NOMO-1 treated with DMSO at 0.1 percent for 48 hours (cell line): ENCODE results near the gene TEP1.
"Not testable (repeated sequence)": the region's sequence is repeated elsewhere in the genome, so short reads cannot be mapped to it uniquely, and the experiment has no call there.

Experiments
- DNase-seq: peaks from one replicate; lab custom pipeline; 2025; ENCODE audit not compliant: unreplicated experiment; lab: John Stamatoyannopoulos, UW

Gene TEP1

GRCh38 chr14:20412876-20413743 lies at the start of gene TEP1:
Gene TEP1, minus strand, starts transcription at chr14:20413501. Its CDS starts 5,062 bp downstream, at chr14:20408439.
- peak; percentile 66 for DNase-seq

DNA sequence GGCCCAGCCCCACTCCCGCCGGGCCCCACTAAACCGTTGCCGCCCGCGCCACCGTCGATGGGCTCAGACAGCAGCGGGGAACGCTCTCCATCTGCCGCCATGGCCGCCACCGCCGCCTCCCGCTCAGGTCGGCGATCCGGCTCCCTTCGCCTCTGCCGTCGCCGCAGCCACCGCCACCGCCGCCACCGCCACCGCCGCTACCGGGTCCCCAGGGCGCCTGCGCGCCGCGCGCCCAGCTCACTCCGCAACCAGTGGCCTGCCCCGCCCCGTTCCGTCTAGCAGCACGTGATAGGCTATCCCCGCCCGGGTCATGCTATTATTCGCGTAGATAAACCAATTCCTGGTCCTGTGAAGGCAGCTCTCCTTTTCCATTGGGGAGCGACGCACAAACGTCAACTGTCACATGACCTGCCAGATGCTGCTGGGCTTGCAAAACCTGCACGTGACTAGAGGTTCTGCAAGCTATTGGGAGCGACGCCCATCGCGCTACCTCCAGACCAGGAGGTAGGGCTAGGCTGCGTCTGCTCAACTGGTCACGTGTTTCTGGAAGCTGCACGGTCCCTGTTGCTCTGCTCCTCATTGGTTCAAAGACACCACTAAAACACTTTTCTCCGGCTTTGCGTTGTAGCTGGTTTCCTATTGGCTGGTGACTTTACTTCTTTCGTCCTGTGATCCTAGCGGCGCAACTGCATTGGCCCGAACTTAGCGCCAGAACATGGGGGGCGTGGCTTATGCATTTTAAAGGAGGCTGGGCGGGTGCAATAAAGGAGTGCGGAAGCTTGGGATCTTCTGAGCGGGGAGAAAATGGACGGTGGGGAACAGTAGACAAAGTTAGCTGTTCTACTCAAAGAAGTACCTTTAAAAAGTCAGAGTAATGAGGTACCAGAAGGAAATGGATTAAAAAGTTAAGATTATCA lies 48.2 kb upstream of the TEP1 start, which contains the start of gene PIP4P1:
TSS of gene PIP4P1 (minus strand) at position 210 of the 917 bp plus-strand sequence. CDS start at position 101, 109 bp downstream.
- peak; percentile 100 for DNase-seq

GRCh38 chr14:20460458-20461224 lies 47.3 kb upstream of the TEP1 start:
- peak; percentile 33 for DNase-seq

DNA sequence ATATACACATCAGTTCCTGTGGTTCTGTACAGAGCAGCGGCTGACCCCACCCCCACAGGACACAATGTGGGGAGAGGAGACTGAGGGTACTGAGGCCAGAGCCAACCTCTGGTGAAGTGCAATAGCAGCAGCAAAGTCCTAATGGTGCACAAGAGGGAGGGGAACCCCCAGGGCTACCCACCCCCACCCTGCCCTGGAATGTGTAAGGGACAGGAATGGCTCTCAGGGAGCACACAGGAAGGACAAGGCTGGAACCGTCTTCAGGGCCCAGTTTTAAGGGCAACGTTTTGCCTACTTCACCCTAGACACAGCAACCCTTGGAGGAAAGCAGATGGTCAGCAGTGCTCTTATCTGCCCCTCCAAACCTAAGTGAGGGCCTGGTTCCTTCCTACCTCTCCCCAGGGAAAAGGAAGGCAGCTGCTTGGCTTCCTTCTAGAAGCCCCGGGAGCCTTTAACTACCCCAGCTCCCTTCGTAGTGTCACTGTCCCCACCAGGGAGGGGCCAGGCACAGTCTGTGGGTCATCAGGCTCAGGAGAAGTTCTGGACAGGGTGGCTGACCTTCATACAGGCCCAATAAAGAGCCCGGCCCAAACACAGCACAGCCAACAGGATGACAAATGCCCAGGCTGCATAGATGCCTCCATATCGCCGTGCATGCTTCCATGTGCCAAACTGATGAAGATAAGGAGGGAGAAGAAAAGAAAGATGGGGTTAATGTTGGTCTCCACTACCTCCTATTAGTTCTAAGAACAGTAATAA lies 44.9 kb upstream of the TEP1 start:
- DNase-seq: no peak

DNA sequence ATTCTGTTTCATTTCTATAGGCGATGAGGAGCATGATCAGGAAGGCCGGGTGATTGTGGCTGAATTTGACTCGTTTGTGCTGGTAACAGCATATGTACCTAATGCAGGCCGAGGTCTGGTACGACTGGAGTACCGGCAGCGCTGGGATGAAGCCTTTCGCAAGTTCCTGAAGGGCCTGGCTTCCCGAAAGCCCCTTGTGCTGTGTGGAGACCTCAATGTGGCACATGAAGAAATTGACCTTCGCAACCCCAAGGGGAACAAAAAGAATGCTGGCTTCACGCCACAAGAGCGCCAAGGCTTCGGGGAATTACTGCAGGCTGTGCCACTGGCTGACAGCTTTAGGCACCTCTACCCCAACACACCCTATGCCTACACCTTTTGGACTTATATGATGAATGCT lies 43.7 kb upstream of the TEP1 start:
- DNase-seq: peak; percentile 5

GRCh38 chr14:20455355-20456300 lies 42.3 kb upstream of the TEP1 start:
- peak; percentile 82 for DNase-seq

DNA sequence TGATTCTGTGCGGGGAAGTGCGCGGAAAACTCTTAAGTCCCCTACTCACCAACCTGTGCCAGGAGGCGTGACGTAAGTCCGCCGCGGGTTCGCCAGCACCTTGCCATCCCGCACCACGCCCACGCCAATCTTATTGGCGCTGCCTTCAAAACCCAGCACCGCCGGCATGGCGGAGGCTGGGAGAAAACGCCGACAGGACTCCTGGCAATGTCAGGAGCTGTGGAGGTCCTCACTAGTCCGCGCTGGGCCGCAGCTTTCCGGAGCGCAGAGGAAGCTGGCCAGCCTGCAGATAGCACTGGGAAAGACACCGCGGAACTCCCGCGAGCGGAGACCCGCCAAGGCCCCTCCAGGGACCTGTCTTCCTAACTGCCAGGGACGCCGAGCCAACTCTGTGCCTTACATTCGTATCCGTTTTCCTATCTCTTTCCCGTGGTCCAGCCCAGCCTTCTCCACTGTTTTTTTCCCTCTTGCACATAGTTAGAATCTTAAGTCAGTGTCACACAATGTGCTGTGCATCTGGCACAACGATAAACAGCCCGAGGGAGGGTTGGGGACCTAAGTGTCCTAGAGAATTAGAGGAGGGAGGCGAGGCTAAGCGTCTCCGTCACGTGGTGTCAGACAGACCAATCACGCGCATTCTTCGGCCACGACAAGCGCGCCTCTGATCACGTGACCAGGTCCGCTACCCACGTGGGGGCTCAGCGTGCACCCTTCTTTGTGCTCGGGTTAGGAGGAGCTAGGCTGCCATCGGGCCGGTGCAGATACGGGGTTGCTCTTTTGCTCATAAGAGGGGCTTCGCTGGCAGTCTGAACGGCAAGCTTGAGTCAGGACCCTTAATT lies 41.4 kb upstream of the TEP1 start, which contains the start of the genes APEX1 and OSGEP:
TSS of gene APEX1 (plus strand) at position 711 of the 839 bp plus-strand sequence. CDS start 420 bp downstream, outside the sequence.
TSS of gene OSGEP (minus strand) at position 297 of the 839 bp plus-strand sequence. CDS start at position 168, 129 bp downstream.
- DNase-seq: peak; percentile 98

GRCh38 chr14:20452831-20453230 lies 39.5 kb upstream of the TEP1 start:
- DNase-seq: not testable (repeated sequence)

DNA sequence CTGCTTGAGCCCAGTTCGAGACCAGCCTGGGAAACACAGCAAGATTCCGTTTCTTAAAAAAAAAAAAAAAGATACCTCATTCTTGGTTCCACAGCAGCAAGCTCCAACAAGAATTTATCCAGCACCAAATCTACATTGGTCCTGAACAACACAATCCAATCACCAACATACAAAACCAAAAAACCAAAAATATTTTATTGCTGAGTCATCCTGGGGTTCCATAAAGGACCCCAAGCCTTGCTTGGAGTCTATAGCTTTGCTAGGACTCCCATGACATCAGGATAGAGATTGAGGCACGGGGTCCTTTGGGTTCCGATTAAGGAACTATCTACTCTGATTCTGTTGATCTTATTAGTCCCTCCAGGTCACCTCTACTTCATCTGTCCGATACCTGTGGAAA lies 33.6 kb upstream of the TEP1 start:
- no peak for DNase-seq

- DNase-seq: not testable (repeated sequence)
Observed at GRCh38 chr14:20443650-20444049, 30.3 kb upstream of the TEP1 start.

DNA sequence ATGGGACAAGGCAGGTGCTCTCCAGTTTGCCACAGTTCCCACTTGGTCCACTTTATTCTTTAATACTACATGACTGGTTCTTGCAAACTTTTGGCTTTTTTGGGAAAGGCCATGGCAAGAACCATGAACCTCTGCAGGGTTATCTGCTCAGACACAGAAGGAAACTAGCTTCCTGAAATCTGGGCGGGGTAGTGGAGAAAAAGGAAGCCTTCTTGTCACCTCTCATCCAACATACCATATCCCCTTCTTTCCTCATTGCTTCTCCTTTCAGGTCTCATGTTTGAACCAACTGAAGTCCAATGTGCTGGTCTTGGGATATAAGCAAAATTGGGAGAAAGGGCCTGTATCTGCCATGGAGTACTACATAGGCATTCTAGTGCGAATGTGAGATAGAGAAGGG lies 28.2 kb upstream of the TEP1 start:
- DNase-seq: no peak

GRCh38 chr14:20440882-20441281 lies 27.6 kb upstream of the TEP1 start:
- peak; percentile 60 for DNase-seq

DNA sequence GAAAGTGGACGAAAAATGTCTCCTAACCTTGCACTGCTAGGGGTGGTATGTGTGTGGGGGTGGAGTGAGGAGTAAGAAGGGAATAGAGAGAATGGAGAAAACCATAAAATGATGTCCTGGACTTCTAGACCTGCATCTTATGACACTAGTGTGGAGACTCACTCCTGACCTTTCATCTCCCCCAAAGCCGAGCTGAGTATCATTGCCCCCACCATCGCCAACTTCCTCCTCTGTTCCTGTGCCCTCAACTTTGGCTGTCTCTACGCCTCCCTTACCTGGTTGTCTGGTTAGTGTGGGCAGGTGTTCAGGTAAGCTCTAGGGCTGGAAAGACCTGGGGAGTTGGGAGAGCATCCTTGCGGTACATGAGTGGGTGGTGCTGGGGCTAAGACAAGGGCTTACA lies 27.2 kb upstream of the TEP1 start:
- DNase-seq: no peak

DNA sequence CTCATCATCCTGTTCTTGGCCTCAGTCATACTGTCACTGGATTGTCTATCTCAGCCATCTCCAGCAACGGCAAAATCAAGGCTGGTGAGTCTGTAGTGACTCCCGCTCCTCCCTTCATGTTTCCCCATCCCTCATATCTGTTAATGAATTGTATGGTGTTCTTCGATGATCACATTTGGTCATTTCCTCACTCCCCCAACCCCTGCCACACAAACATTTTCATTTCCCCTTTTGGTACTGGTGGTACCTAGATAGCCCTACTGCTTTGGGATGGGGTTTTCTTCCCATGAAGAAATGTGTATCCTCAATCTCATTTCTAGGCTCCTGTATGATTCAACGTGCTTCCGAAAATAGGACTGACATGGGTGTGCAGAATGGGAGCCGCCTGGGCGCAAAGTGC lies 25.4 kb upstream of the TEP1 start:
- peak; percentile 57 for DNase-seq

- no peak for DNase-seq
Observed at GRCh38 chr14:20436363-20436755, 23.1 kb upstream of the TEP1 start.

GRCh38 chr14:20435582-20436362 lies 22.5 kb upstream of the TEP1 start, which contains the start of gene KLHL33:
Gene KLHL33, minus strand, starts transcription at chr14:20436166. Its CDS starts 355 bp downstream, at chr14:20435811.
- no peak for DNase-seq
